Keratinocyte (primary cell): ENCODE measurements around the gene CRYAB.

Source experiments
- CTCF ChIP-seq, 3 experiments: IDR thresholded peaks in 1 of 3; conservative IDR thresholded peaks in 1 of 3; optimal IDR thresholded peaks in 1 of 3; 2 replicates in 2 of 3; 3 replicates in 1 of 3; pipeline versions ENCODE3 to v1.5.1; 2011; ENCODE audit warnings: low read length in 3 of 3, mild to moderate bottlenecking in 3 of 3, moderate library complexity in 2 of 3, control low read depth in 1 of 3, inconsistent platforms in 1 of 3; ENCODE audit not compliant: insufficient read depth in 2 of 3; ENCODE audit errors: extremely low read depth in 1 of 3
- EZH2 ChIP-seq: IDR thresholded peaks from one replicate; pipeline ENCODE4 v1.6.1; 2012; ENCODE audit warnings: inconsistent platforms, mild to moderate bottlenecking, low read length, moderate library complexity

- TF ChIP-seq CTCF (optimal IDR thresholded peaks at IDR 0.05 in 1 of 3, IDR thresholded peaks at IDR 0.05 in 1 of 3, conservative IDR thresholded peaks at IDR 0.05 in 1 of 3; ENCODE audit: extremely low read depth in 1 of 3, insufficient read depth in 2 of 3, low read length in 3 of 3) (no peak), EZH2 (no peak)
Measured at GRCh38 chr11:111945198-111945597, 33.6 kb upstream of the CRYAB start.
